GM12878 (cell line): ENCODE results near the gene S100A3. TPM values are rescaled to one million over a fixed set of nuclear protein-coding genes. Genes with fewer than 3 reads are reported as not detected.

Source experiments
- POLR2AphosphoS5 ChIP-seq: IDR thresholded peaks from 2 replicates; pipeline ENCODE4 v1.6.1; 2011; ENCODE audit warnings: mild to moderate bottlenecking, low read length, inconsistent platforms
- RCOR1 ChIP-seq: conservative IDR thresholded peaks from 2 replicates; pipeline ENCODE4 v1.6.1; 2012; ENCODE audit warnings: low read depth, low read length, improper control_type of control experiment
- RUNX3 ChIP-seq: IDR thresholded peaks from 2 replicates; pipeline ENCODE4 v1.6.1; 2012; ENCODE audit warnings: low read length, inconsistent platforms
- SPI1 ChIP-seq: IDR thresholded peaks from 2 replicates; pipeline ENCODE4 v1.6.1; 2011; ENCODE audit warnings: low read depth, mild to moderate bottlenecking, low read length, moderate library complexity, borderline replicate concordance; ENCODE audit not compliant: insufficient read depth
- SREBF2 ChIP-seq: IDR thresholded peaks from 2 replicates; pipeline ENCODE4 v1.6.1; 2012; ENCODE audit warnings: mild to moderate bottlenecking, low read length
- TARDBP ChIP-seq: IDR thresholded peaks from 2 replicates; pipeline ENCODE4 v1.6.1; 2016; ENCODE audit warnings: borderline replicate concordance
- polyA plus RNA-seq, 11 experiments: library from polyadenylated mRNA; depleted of rRNA in 4 of 11; unstranded in 6 of 11; stranded (reverse) in 5 of 11; fragments of >200 nt; fragmentation: Nextera tagmentation in 4 of 11; fragmentation: Illumina TruSeq in 1 of 11; extraction: Ambion mirVana in 4 of 11; extraction: Trizol in 1 of 11; gene quantifications; 1 replicate in 1 of 11; 2 replicates in 10 of 11; pipeline versions ENCODE4 v1.2.1 to v1.2.3, GENCODE V29; 2011 to 2016; ENCODE audit warnings: inconsistent platforms in 2 of 11, missing spikeins in 2 of 11, low read depth in 1 of 11
- total RNA-seq, 4 experiments: library from RNA; depleted of rRNA in 3 of 4; stranded (reverse); fragments of >200 nt in 3 of 4; fragmentation: Illumina TruSeq in 1 of 4; extraction: Trizol in 1 of 4; gene quantifications; 2 replicates each; pipeline versions ENCODE4 v1.2.1 to v1.2.3, GENCODE V29; 2013 to 2021
- TF ChIP-seq, protein P1 (sequence below): fragments of 450-650 bp; IDR thresholded peaks from 2 replicates; pipeline ENCODE4 v1.6.1; 2017; ENCODE audit warnings: mild to moderate bottlenecking, moderate library complexity
- TF ChIP-seq, protein P2 (sequence below): IDR thresholded peaks from 2 replicates; pipeline ENCODE4 v1.6.1; 2012; ENCODE audit warnings: low read depth, low read length, improper control_type of control experiment

S100A3 gene
- total and polyA plus RNA-seq, 10 of the 15 experiments (the other 5 are each of a cell fraction or from before 2014, with no cell fraction given) = 0.32 to 0.45 TPM; not detected in 8

DNA sequence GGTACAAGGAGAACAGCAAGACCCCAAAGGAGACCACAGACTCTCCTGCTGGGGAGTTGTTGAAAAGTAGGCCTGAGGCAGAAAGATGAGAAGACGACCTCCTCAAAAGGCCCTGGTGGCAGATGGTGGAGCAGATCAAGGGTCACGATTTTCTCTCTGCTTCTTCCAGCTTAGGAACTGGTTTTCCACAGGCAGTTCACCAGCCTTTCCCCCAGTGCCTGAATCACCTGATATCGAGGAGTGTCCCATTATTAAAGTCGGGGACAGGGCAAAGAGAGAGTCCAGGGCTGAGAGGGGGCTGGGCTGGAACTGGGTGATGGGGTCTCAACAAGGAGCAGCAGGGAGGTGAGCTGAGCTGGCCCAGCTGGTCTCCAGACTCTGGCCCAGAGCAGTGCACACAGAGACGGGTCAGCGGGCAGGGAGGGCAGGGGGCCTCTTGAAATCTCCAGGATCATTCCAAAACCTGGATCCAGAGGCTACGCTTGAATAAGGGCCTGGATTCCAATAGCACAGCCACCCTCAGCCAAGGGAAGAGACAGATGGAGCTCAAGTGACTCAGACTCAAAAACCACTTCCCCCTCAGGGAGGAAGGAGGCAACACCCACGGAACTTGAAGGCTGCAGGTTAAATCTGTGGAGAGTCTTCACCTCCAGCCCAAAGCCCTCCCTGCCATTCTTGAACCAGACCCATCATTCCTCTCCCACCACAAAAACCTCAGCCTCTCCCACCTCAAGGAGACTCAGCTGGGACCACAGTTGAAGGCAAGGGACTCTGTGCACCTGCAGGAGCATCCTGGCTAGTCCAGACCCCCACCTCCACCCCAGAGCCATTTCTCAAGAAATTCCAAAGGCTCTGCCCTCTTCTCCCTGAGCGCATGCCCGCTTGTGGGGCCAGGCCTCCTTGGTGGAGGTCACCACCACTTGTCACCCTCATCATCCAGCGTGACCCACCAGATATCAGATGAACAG is 8.4 kb downstream of the S100A3 start, which contains the start of gene S100A5 (continued):
- TF ChIP-seq, protein P1, sequence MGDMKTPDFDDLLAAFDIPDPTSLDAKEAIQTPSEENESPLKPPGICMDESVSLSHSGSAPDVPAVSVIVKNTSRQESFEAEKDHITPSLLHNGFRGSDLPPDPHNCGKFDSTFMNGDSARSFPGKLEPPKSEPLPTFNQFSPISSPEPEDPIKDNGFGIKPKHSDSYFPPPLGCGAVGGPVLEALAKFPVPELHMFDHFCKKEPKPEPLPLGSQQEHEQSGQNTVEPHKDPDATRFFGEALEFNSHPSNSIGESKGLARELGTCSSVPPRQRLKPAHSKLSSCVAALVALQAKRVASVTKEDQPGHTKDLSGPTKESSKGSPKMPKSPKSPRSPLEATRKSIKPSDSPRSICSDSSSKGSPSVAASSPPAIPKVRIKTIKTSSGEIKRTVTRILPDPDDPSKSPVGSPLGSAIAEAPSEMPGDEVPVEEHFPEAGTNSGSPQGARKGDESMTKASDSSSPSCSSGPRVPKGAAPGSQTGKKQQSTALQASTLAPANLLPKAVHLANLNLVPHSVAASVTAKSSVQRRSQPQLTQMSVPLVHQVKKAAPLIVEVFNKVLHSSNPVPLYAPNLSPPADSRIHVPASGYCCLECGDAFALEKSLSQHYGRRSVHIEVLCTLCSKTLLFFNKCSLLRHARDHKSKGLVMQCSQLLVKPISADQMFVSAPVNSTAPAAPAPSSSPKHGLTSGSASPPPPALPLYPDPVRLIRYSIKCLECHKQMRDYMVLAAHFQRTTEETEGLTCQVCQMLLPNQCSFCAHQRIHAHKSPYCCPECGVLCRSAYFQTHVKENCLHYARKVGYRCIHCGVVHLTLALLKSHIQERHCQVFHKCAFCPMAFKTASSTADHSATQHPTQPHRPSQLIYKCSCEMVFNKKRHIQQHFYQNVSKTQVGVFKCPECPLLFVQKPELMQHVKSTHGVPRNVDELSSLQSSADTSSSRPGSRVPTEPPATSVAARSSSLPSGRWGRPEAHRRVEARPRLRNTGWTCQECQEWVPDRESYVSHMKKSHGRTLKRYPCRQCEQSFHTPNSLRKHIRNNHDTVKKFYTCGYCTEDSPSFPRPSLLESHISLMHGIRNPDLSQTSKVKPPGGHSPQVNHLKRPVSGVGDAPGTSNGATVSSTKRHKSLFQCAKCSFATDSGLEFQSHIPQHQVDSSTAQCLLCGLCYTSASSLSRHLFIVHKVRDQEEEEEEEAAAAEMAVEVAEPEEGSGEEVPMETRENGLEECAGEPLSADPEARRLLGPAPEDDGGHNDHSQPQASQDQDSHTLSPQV = no peak
- TF ChIP-seq RCOR1 (no peak), RUNX3 (peak; percentile 59), TARDBP (no peak), POLR2AphosphoS5 (no peak), SPI1 (peak; percentile 73), SREBF2 (no peak)
- TF ChIP-seq, protein P2, sequence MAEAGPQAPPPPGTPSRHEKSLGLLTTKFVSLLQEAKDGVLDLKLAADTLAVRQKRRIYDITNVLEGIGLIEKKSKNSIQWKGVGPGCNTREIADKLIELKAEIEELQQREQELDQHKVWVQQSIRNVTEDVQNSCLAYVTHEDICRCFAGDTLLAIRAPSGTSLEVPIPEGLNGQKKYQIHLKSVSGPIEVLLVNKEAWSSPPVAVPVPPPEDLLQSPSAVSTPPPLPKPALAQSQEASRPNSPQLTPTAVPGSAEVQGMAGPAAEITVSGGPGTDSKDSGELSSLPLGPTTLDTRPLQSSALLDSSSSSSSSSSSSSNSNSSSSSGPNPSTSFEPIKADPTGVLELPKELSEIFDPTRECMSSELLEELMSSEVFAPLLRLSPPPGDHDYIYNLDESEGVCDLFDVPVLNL = no peak
